ENCODE data around the gene CSH1.
"Not testable (repeated sequence)": the region's sequence is repeated elsewhere in the genome, so short reads cannot be mapped to it uniquely, and the experiment has no call there.

Gene CSH1

GRCh38 chr17:63898899-63899798, 2.8 kb upstream of the CSH1 start:
- not testable (repeated sequence) for DNase-seq

- not testable (repeated sequence) for DNase-seq
These were observed 1.6 kb downstream of the CSH1 start for GRCh38 chr17:63894821-63895220.

- not testable (repeated sequence) for DNase-seq
These were observed 2.4 kb downstream of the CSH1 start for GRCh38 chr17:63894021-63894420.

- DNase-seq, result not testable (repeated sequence)
These were observed 3.9 kb downstream of the CSH1 start for GRCh38 chr17:63892316-63893037.

- not testable (repeated sequence) for DNase-seq
These were observed 7.1 kb downstream of the CSH1 start for GRCh38 chr17:63889026-63889848.

GRCh38 chr17:63885119-63885518, 11.3 kb downstream of the CSH1 start:
- not testable (repeated sequence) for DNase-seq

GRCh38 chr17:63882626-63883126, 13.7 kb downstream of the CSH1 start:
- not testable (repeated sequence) for DNase-seq

- no peak for DNase-seq
These were observed 14.3 kb downstream of the CSH1 start, which contains the start of gene GH2 for GRCh38 chr17:63881935-63882601. Gene GH2, minus strand, starts transcription at chr17:63881944. Its CDS starts 143 bp downstream, at chr17:63881801.

- not testable (repeated sequence) for DNase-seq
These were observed 15.0 kb downstream of the CSH1 start for GRCh38 chr17:63881337-63881736.

GRCh38 chr17:63880706-63881105, 15.7 kb downstream of the CSH1 start:
- DNase-seq, result no peak

- not testable (repeated sequence) for DNase-seq
These were observed 18.0 kb downstream of the CSH1 start for GRCh38 chr17:63878413-63878812.

- DNase-seq, result not testable (repeated sequence)
These were observed 21.7 kb downstream of the CSH1 start for GRCh38 chr17:63874693-63875092.

- not testable (repeated sequence) for DNase-seq
These were observed 22.2 kb downstream of the CSH1 start for GRCh38 chr17:63874061-63874626.

GRCh38 chr17:63873577-63873976, 22.8 kb downstream of the CSH1 start, which contains the start of gene CSH2:
Gene CSH2, minus strand, starts transcription at chr17:63873677. Its CDS starts 63 bp downstream, at chr17:63873614.
- DNase-seq, result not testable (repeated sequence)

- DNase-seq, result not testable (repeated sequence)
These were observed 24.6 kb downstream of the CSH1 start for GRCh38 chr17:63871646-63872365.

- not testable (repeated sequence) for DNase-seq
These were observed 26.1 kb downstream of the CSH1 start for GRCh38 chr17:63870292-63870665.

- DNase-seq, result not testable (repeated sequence)
These were observed 26.7 kb downstream of the CSH1 start for GRCh38 chr17:63869491-63870291.

- DNase-seq, result not testable (repeated sequence)
These were observed 29.7 kb downstream of the CSH1 start for GRCh38 chr17:63866625-63867024.

GRCh38 chr17:63859257-63859656, 37.1 kb downstream of the CSH1 start:
- no peak for DNase-seq

- DNase-seq, result not testable (repeated sequence)
These were observed 39.9 kb downstream of the CSH1 start for GRCh38 chr17:63856425-63856824.

Data from DMS79 (cell line).